ENCODE measurements around the gene PACSIN1.

Gene PACSIN1

GRCh38 chr6:34494973-34495372 lies 29.1 kb downstream of the PACSIN1 start:
- no peak for DNase-seq (ENCODE audit: extremely low spot score)
- ChIA-PET POLR2A (no interaction called here), CTCF (no interaction called here)
- TF ChIP-seq NFRKB (IDR thresholded peaks at IDR 0.05): no peak
- no peak for TF ChIP-seq ARNT (IDR thresholded peaks at IDR 0.05)
- no peak for TF ChIP-seq HDGF (IDR thresholded peaks at IDR 0.05; ENCODE audit: borderline replicate concordance)
- no peak for TF ChIP-seq FOXA1 (IDR thresholded peaks at IDR 0.05)

GRCh38 chr6:34496103-34496685 lies 30.3 kb downstream of the PACSIN1 start:
- CTCF ChIA-PET: no interaction called here
- POLR2A ChIA-PET: no interaction called here
- no peak for TF ChIP-seq LEF1 (IDR thresholded peaks at IDR 0.05; ENCODE audit: borderline replicate concordance)
- TF ChIP-seq TARDBP (IDR thresholded peaks at IDR 0.05): no peak
- no peak for TF ChIP-seq ARNT (IDR thresholded peaks at IDR 0.05)
- no peak for TF ChIP-seq L3MBTL2 (conservative IDR thresholded peaks at IDR 0.05)
- no peak for TF ChIP-seq SUZ12 (IDR thresholded peaks at IDR 0.05)
- TF ChIP-seq PKNOX1 (IDR thresholded peaks at IDR 0.05): no peak
- no peak for TF ChIP-seq SP1 (IDR thresholded peaks at IDR 0.05)
- TF ChIP-seq NFRKB (IDR thresholded peaks at IDR 0.05): no peak
- TF ChIP-seq FOXA1 (IDR thresholded peaks at IDR 0.05): no peak
- TF ChIP-seq FOXM1 (IDR thresholded peaks at IDR 0.05; ENCODE audit: borderline replicate concordance): no peak
- TF ChIP-seq BHLHE40 (IDR thresholded peaks at IDR 0.05; ENCODE audit: borderline replicate concordance): no peak
- TF ChIP-seq HDGF (IDR thresholded peaks at IDR 0.05; ENCODE audit: borderline replicate concordance): no peak
- TF ChIP-seq FOXK2 (IDR thresholded peaks at IDR 0.05): no peak
- TF ChIP-seq ELF4 (IDR thresholded peaks at IDR 0.05): no peak
- TF ChIP-seq ZNF384 (IDR thresholded peaks at IDR 0.05): no peak
- no peak for TF ChIP-seq CTBP1 (IDR thresholded peaks at IDR 0.05; ENCODE audit: borderline replicate concordance)
- no peak for DNase-seq (ENCODE audit: extremely low spot score)

- CTCF ChIA-PET: no interaction called here
- POLR2A ChIA-PET: no interaction called here
- TF ChIP-seq TARDBP (IDR thresholded peaks at IDR 0.05): no peak
- TF ChIP-seq FOXA1 (IDR thresholded peaks at IDR 0.05): no peak
- TF ChIP-seq ZNF384 (IDR thresholded peaks at IDR 0.05): no peak
- TF ChIP-seq BHLHE40 (IDR thresholded peaks at IDR 0.05; ENCODE audit: borderline replicate concordance): no peak
- TF ChIP-seq FOXK2 (IDR thresholded peaks at IDR 0.05): no peak
- TF ChIP-seq NFRKB (IDR thresholded peaks at IDR 0.05): no peak
- no peak for TF ChIP-seq SP1 (IDR thresholded peaks at IDR 0.05)
- TF ChIP-seq SUZ12 (IDR thresholded peaks at IDR 0.05): no peak
- TF ChIP-seq LEF1 (IDR thresholded peaks at IDR 0.05; ENCODE audit: borderline replicate concordance): no peak
- TF ChIP-seq HDGF (IDR thresholded peaks at IDR 0.05; ENCODE audit: borderline replicate concordance): no peak
- no peak for TF ChIP-seq ELF4 (IDR thresholded peaks at IDR 0.05)
- no peak for TF ChIP-seq L3MBTL2 (conservative IDR thresholded peaks at IDR 0.05)
- TF ChIP-seq ARNT (IDR thresholded peaks at IDR 0.05): no peak
- DNase-seq (ENCODE audit: extremely low spot score): no peak
These were observed 31.5 kb downstream of the PACSIN1 start for GRCh38 chr6:34497411-34497810.

GRCh38 chr6:34506718-34507117 lies 40.8 kb downstream of the PACSIN1 start:
- CTCF ChIA-PET: no interaction called here
- POLR2A ChIA-PET: no interaction called here
- no peak for DNase-seq (ENCODE audit: extremely low spot score)
- TF ChIP-seq FOXK2 (IDR thresholded peaks at IDR 0.05) (no peak), ZNF384 (IDR thresholded peaks at IDR 0.05) (no peak)

GRCh38 chr6:34508425-34508824 lies 42.5 kb downstream of the PACSIN1 start:
- ChIA-PET POLR2A (no interaction called here), CTCF (no interaction called here)
- no peak for DNase-seq (ENCODE audit: extremely low spot score)
- TF ChIP-seq PKNOX1 (IDR thresholded peaks at IDR 0.05) (no peak), TARDBP (IDR thresholded peaks at IDR 0.05) (no peak), FOXM1 (IDR thresholded peaks at IDR 0.05; ENCODE audit: borderline replicate concordance) (no peak), CTBP1 (IDR thresholded peaks at IDR 0.05; ENCODE audit: borderline replicate concordance) (no peak), ZNF384 (IDR thresholded peaks at IDR 0.05) (no peak), ARNT (IDR thresholded peaks at IDR 0.05) (no peak), ELF4 (IDR thresholded peaks at IDR 0.05) (no peak), BHLHE40 (IDR thresholded peaks at IDR 0.05; ENCODE audit: borderline replicate concordance) (no peak), FOXK2 (IDR thresholded peaks at IDR 0.05) (no peak), L3MBTL2 (conservative IDR thresholded peaks at IDR 0.05) (no peak), LEF1 (IDR thresholded peaks at IDR 0.05; ENCODE audit: borderline replicate concordance) (no peak)

GRCh38 chr6:34509782-34510181 lies 43.9 kb downstream of the PACSIN1 start:
- TF ChIP-seq FOXK2 (IDR thresholded peaks at IDR 0.05): no peak
- no peak for TF ChIP-seq SP1 (IDR thresholded peaks at IDR 0.05)
- TF ChIP-seq NFRKB (IDR thresholded peaks at IDR 0.05): no peak
- no peak for TF ChIP-seq SUZ12 (IDR thresholded peaks at IDR 0.05)
- TF ChIP-seq TARDBP (IDR thresholded peaks at IDR 0.05): no peak
- no peak for TF ChIP-seq LEF1 (IDR thresholded peaks at IDR 0.05; ENCODE audit: borderline replicate concordance)
- TF ChIP-seq FOXM1 (IDR thresholded peaks at IDR 0.05; ENCODE audit: borderline replicate concordance): no peak
- no peak for TF ChIP-seq BHLHE40 (IDR thresholded peaks at IDR 0.05; ENCODE audit: borderline replicate concordance)
- no peak for TF ChIP-seq HDGF (IDR thresholded peaks at IDR 0.05; ENCODE audit: borderline replicate concordance)
- TF ChIP-seq FOXA1 (IDR thresholded peaks at IDR 0.05): no peak
- POLR2A ChIA-PET: no interaction called here
- CTCF ChIA-PET: no interaction called here
- no peak for DNase-seq (ENCODE audit: extremely low spot score)

GRCh38 chr6:34510299-34510698 lies 44.4 kb downstream of the PACSIN1 start:
- POLR2A ChIA-PET: no interaction called here
- CTCF ChIA-PET: no interaction called here
- TF ChIP-seq FOXK2 (IDR thresholded peaks at IDR 0.05) (no peak), HDGF (IDR thresholded peaks at IDR 0.05; ENCODE audit: borderline replicate concordance) (no peak), SUZ12 (IDR thresholded peaks at IDR 0.05) (no peak), ZNF384 (IDR thresholded peaks at IDR 0.05) (no peak), NFRKB (IDR thresholded peaks at IDR 0.05) (no peak), BHLHE40 (IDR thresholded peaks at IDR 0.05; ENCODE audit: borderline replicate concordance) (no peak), PKNOX1 (IDR thresholded peaks at IDR 0.05) (no peak), CTBP1 (IDR thresholded peaks at IDR 0.05; ENCODE audit: borderline replicate concordance) (no peak), SP1 (IDR thresholded peaks at IDR 0.05) (no peak), FOXA1 (IDR thresholded peaks at IDR 0.05) (no peak), ELF4 (IDR thresholded peaks at IDR 0.05) (no peak), FOXM1 (IDR thresholded peaks at IDR 0.05; ENCODE audit: borderline replicate concordance) (no peak), LEF1 (IDR thresholded peaks at IDR 0.05; ENCODE audit: borderline replicate concordance) (no peak), L3MBTL2 (conservative IDR thresholded peaks at IDR 0.05) (no peak)
- no peak for DNase-seq (ENCODE audit: extremely low spot score)
